Keratinocyte (primary cell): Measurements from ENCODE around the gene SRPX. TPM values are rescaled to one million over a fixed set of nuclear protein-coding genes. Genes with fewer than 3 reads are reported as not detected.

Source experiments
- DNase-seq: peaks from one replicate; pipeline ENCODE4 v3.0.0-alpha.2; 2011; ENCODE audit warnings: low read depth, missing footprints, low spot score
- FAIRE-seq: peaks from 2 replicates; lab custom pipeline; 2011; peaks lifted over from hg19 to GRCh38; lab: Jason Lieb, UNC
- H2AFZ ChIP-seq: 2 replicates; pipeline ENCODE4 v1.6.0; 2012; ENCODE audit warnings: low read length, control low read depth, inconsistent platforms; ENCODE audit not compliant: control insufficient read depth
- H3K27ac ChIP-seq: 2 replicates; pipeline ENCODE4 v1.5.1; 2011; ENCODE audit warnings: low read length; ENCODE audit not compliant: control insufficient read depth, insufficient read depth
- H3K27me3 ChIP-seq: 3 replicates; pipeline ENCODE4 v1.6.0; 2011; ENCODE audit warnings: low read length; ENCODE audit not compliant: control insufficient read depth, insufficient read depth; ENCODE audit errors: extremely low read depth
- H3K36me3 ChIP-seq, 2 experiments: 2 replicates in 1 of 2; 3 replicates in 1 of 2; pipeline ENCODE4 v1.5.1; 2011; ENCODE audit warnings: low read length in 2 of 2, mild to moderate bottlenecking in 1 of 2; ENCODE audit not compliant: control insufficient read depth in 2 of 2, insufficient read depth in 2 of 2; ENCODE audit errors: extremely low read depth in 1 of 2
- H3K4me1 ChIP-seq: 3 replicates; pipeline ENCODE4 v1.5.1; 2011; ENCODE audit warnings: low read length; ENCODE audit not compliant: control insufficient read depth, insufficient read depth; ENCODE audit errors: extremely low read depth
- H3K4me2 ChIP-seq: 3 replicates; pipeline ENCODE4 v1.6.0; 2011; ENCODE audit warnings: low read depth, low read length; ENCODE audit not compliant: control insufficient read depth, insufficient read depth; ENCODE audit errors: extremely low read depth
- H3K4me3 ChIP-seq, 3 experiments: fragments of 200-600 bp in 1 of 3; sonication (generic) in 1 of 3; 2 replicates in 2 of 3; 3 replicates in 1 of 3; pipeline ENCODE4 v1.5.1; 2011 to 2016; ENCODE audit warnings: low read length in 3 of 3, mild to moderate bottlenecking in 3 of 3, control low read depth in 2 of 3, inconsistent platforms in 1 of 3, low read depth in 1 of 3, mixed read lengths in 1 of 3, mixed run types in 1 of 3, moderate library complexity in 1 of 3; ENCODE audit not compliant: control insufficient read depth in 2 of 3, insufficient read depth in 2 of 3; ENCODE audit errors: extremely low read depth in 1 of 3
- H3K79me2 ChIP-seq: 2 replicates; pipeline ENCODE4 v1.6.0; 2012; ENCODE audit warnings: low read length; ENCODE audit not compliant: control insufficient read depth, insufficient read depth
- H3K9ac ChIP-seq: 3 replicates; pipeline ENCODE4 v1.6.0; 2011; ENCODE audit warnings: low read length; ENCODE audit not compliant: control insufficient read depth, insufficient read depth; ENCODE audit errors: extremely low read depth
- H3K9me1 ChIP-seq: 3 replicates; pipeline ENCODE4 v1.6.0; 2011; ENCODE audit warnings: low read length; ENCODE audit not compliant: control insufficient read depth, insufficient read depth; ENCODE audit errors: extremely low read depth
- H3K9me3 ChIP-seq: 2 replicates; pipeline ENCODE4 v1.5.1; 2012; ENCODE audit warnings: low read depth, low read length; ENCODE audit not compliant: control insufficient read depth
- H4K20me1 ChIP-seq: 3 replicates; pipeline ENCODE4 v1.6.0; 2011; ENCODE audit warnings: low read length; ENCODE audit not compliant: control insufficient read depth, insufficient read depth; ENCODE audit errors: extremely low read depth
- EZH2 ChIP-seq: IDR thresholded peaks from one replicate; pipeline ENCODE4 v1.6.1; 2012; ENCODE audit warnings: inconsistent platforms, mild to moderate bottlenecking, low read length, moderate library complexity
- dilution Hi-C: fragments of 300-500 bp; cut with MboI; formaldehyde crosslinking; loops from one replicate; pipeline ENCODE4 v1.7.0; 2020; ENCODE audit warnings: low sequenced_read_pairs; ENCODE audit not compliant: extremely low pct_ligation_motif_present
- polyA plus RNA-seq, 5 experiments: library from polyadenylated mRNA; depleted of rRNA in 3 of 5; stranded (reverse) in 3 of 5; stranded (forward) in 1 of 5; unstranded in 1 of 5; fragments of >200 nt; gene quantifications; 1 replicate in 1 of 5; 2 replicates in 3 of 5; 3 replicates in 1 of 5; pipeline versions ENCODE4 v1.2.1 to v1.2.3, GENCODE V29; 2011 to 2012; ENCODE audit warnings: missing spikeins in 2 of 5, low read depth in 1 of 5, low replicate concordance in 1 of 5
- TF ChIP-seq, protein P1 (sequence below), 3 experiments: IDR thresholded peaks in 1 of 3; conservative IDR thresholded peaks in 1 of 3; optimal IDR thresholded peaks in 1 of 3; 2 replicates in 2 of 3; 3 replicates in 1 of 3; pipeline versions ENCODE3 to v1.5.1; 2011; ENCODE audit warnings: low read length in 3 of 3, mild to moderate bottlenecking in 3 of 3, moderate library complexity in 2 of 3, control low read depth in 1 of 3, inconsistent platforms in 1 of 3; ENCODE audit not compliant: insufficient read depth in 2 of 3; ENCODE audit errors: extremely low read depth in 1 of 3

SRPX gene
- polyA plus RNA-seq, 1 donor (not counting 4 experiments of a cell fraction or from before 2014, with no cell fraction given), result 53.8 TPM

GRCh38 chrX:38154818-38155217 lies 65.9 kb downstream of the SRPX start:
- Histone ChIP-seq H3K27me3 (no peaks in the 10 kb centered on the region), H3K4me3 (no peak overlapping the region), H3K27ac (no peak overlapping the region), H3K79me2 (no peaks in the 10 kb centered on the region), H3K9me1 (no peaks in the 10 kb centered on the region), H3K9ac (no peak overlapping the region), H3K36me3 (no peaks in the 10 kb centered on the region), H3K9me3 (no peaks in the 10 kb centered on the region), H4K20me1 (no peaks in the 10 kb centered on the region), H2AFZ (no peak overlapping the region), H3K4me1 (no peaks in the 10 kb centered on the region), H3K4me2 (no peak overlapping the region)
- TF ChIP-seq, protein P1, sequence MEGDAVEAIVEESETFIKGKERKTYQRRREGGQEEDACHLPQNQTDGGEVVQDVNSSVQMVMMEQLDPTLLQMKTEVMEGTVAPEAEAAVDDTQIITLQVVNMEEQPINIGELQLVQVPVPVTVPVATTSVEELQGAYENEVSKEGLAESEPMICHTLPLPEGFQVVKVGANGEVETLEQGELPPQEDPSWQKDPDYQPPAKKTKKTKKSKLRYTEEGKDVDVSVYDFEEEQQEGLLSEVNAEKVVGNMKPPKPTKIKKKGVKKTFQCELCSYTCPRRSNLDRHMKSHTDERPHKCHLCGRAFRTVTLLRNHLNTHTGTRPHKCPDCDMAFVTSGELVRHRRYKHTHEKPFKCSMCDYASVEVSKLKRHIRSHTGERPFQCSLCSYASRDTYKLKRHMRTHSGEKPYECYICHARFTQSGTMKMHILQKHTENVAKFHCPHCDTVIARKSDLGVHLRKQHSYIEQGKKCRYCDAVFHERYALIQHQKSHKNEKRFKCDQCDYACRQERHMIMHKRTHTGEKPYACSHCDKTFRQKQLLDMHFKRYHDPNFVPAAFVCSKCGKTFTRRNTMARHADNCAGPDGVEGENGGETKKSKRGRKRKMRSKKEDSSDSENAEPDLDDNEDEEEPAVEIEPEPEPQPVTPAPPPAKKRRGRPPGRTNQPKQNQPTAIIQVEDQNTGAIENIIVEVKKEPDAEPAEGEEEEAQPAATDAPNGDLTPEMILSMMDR (optimal IDR thresholded peaks at IDR 0.05 in 1 of 3, IDR thresholded peaks at IDR 0.05 in 1 of 3, conservative IDR thresholded peaks at IDR 0.05 in 1 of 3; ENCODE audit: extremely low read depth in 1 of 3, insufficient read depth in 2 of 3, low read length in 3 of 3), result no peak
- no peak for TF ChIP-seq EZH2
- dilution Hi-C loops, result no loop called here
- no peak for FAIRE-seq
- no peak for DNase-seq

DNA sequence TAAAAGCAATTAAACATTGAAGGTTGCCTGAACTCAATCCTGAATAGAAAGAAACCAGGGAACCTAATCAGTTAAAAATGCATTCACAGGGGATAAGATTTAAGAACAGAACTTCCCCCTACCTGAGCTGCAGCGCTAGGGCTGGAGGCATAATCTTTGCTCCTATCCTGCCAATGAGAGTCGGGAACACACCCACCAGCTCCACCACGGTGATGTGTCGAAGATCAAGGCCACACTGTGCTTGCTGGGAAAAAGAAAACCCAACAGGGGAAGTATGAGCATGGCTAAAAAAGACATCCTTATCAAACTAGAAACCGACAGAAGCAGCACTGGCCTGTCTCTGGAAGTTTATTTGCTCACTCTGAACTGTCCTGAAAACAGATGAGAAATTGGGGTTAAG lies 66.3 kb downstream of the SRPX start:
- no peak for DNase-seq
- Histone ChIP-seq H3K4me1 (no peaks in the 10 kb centered on the region), H3K79me2 (no peaks in the 10 kb centered on the region), H3K4me2 (no peak overlapping the region), H3K36me3 (no peaks in the 10 kb centered on the region), H4K20me1 (no peaks in the 10 kb centered on the region), H3K27ac (no peak overlapping the region), H3K27me3 (no peaks in the 10 kb centered on the region), H3K9ac (no peak overlapping the region), H2AFZ (no peak overlapping the region), H3K4me3 (no peak overlapping the region), H3K9me1 (no peaks in the 10 kb centered on the region), H3K9me3 (no peaks in the 10 kb centered on the region)
- dilution Hi-C loops, result no loop called here
- FAIRE-seq, result no peak
- TF ChIP-seq EZH2, result no peak
- TF ChIP-seq, protein P1 (optimal IDR thresholded peaks at IDR 0.05 in 1 of 3, IDR thresholded peaks at IDR 0.05 in 1 of 3, conservative IDR thresholded peaks at IDR 0.05 in 1 of 3; ENCODE audit: extremely low read depth in 1 of 3, insufficient read depth in 2 of 3, low read length in 3 of 3), result no peak
